OCI-LY7 (cell line): ENCODE measurements around the gene UFC1. TPM values are rescaled to one million over a fixed set of nuclear protein-coding genes. Genes with fewer than 3 reads are reported as not detected.

Experiments used
- BruUV-seq: library from RNA; stranded (reverse); fragments of 400-500 nt; replicated peaks from 2 replicates; lab custom pipeline; 2021; lab: Mats Ljungman, UMichigan
- CTCF ChIA-PET: fragments of 300-600 bp; sonication (Branson Sonifier 250); formaldehyde crosslinking; loops from one replicate; lab custom pipeline; 2022; ENCODE audit warnings: antibody characterized with exemption; ENCODE audit not compliant: unreplicated experiment; lab: Charles Lee
- POLR2A ChIA-PET: fragments of 300-600 bp; sonication (Branson Sonifier 250); formaldehyde crosslinking; loops from one replicate; lab custom pipeline; 2022; ENCODE audit warnings: antibody characterized with exemption; lab: Charles Lee
- DNase-seq: peaks from one replicate; pipeline ENCODE4 v3.0.0-alpha.2; 2015; ENCODE audit warnings: low spot score
- H2AFZ ChIP-seq: fragments of 200-600 bp; sonication (generic), shearing (Covaris generic); 2 replicates; pipeline ENCODE4 v1.6.1; 2014; ENCODE audit warnings: mild to moderate bottlenecking, antibody characterized with exemption, low read length, moderate library complexity
- H3K27ac ChIP-seq: fragments of 200-600 bp; sonication (generic); 2 replicates; pipeline ENCODE4 v1.5.1; 2014; ENCODE audit warnings: mixed run types, low read depth, mild to moderate bottlenecking, moderate library complexity, low read length, inconsistent platforms; ENCODE audit not compliant: poor library complexity, severe bottlenecking
- H3K36me3 ChIP-seq: fragments of 200-600 bp; sonication (generic); 2 replicates; pipeline ENCODE4 v1.6.1; 2014; ENCODE audit warnings: mild to moderate bottlenecking, antibody characterized with exemption, low read length, moderate library complexity, mixed read lengths; ENCODE audit not compliant: insufficient read depth
- H3K4me1 ChIP-seq: fragments of 200-600 bp; sonication (generic); 2 replicates; pipeline ENCODE4 v1.5.1; 2014; ENCODE audit warnings: mild to moderate bottlenecking, low read length; ENCODE audit not compliant: insufficient read depth, poor library complexity, severe bottlenecking
- H3K4me2 ChIP-seq: fragments of 200-600 bp; sonication (generic); 2 replicates; pipeline ENCODE4 v1.6.1; 2014; ENCODE audit warnings: mild to moderate bottlenecking, low read length
- H3K4me3 ChIP-seq: fragments of 200-600 bp; sonication (generic); 2 replicates; pipeline ENCODE4 v1.5.1; 2014; ENCODE audit warnings: mild to moderate bottlenecking, low read depth, low read length; ENCODE audit not compliant: poor library complexity, severe bottlenecking
- H3K79me2 ChIP-seq: fragments of 200-600 bp; sonication (generic); 2 replicates; pipeline ENCODE4 v1.6.1; 2016; ENCODE audit warnings: low read depth, mild to moderate bottlenecking, low read length, moderate library complexity, mixed read lengths; ENCODE audit not compliant: insufficient read depth
- H3K9me2 ChIP-seq: fragments of 200-600 bp; sonication (generic); 2 replicates; pipeline ENCODE4 v1.6.1; 2016; ENCODE audit warnings: mild to moderate bottlenecking, low read length, mixed read lengths; ENCODE audit not compliant: insufficient read depth
- H3K9me3 ChIP-seq: fragments of 200-600 bp; sonication (generic); 2 replicates; pipeline ENCODE4 v1.6.1; 2014; ENCODE audit warnings: mild to moderate bottlenecking, mixed run types, low read length, mixed read lengths
- H4K20me1 ChIP-seq: fragments of 200-600 bp; sonication (generic); 2 replicates; pipeline ENCODE4 v1.6.1; 2014; ENCODE audit warnings: mild to moderate bottlenecking, antibody characterized with exemption, low read length, moderate library complexity, mixed read lengths; ENCODE audit not compliant: insufficient read depth
- CTCF ChIP-seq: fragments of 200-600 bp; sonication (generic); conservative IDR thresholded peaks from 2 replicates; pipeline ENCODE4 v1.5.1; 2014; ENCODE audit warnings: mild to moderate bottlenecking, antibody characterized with exemption, low read length, moderate library complexity, mixed read lengths
- EZH2phosphoT487 ChIP-seq: fragments of 200-600 bp; sonication (generic); IDR thresholded peaks from 2 replicates; pipeline ENCODE4 v1.6.1; 2018; ENCODE audit warnings: low read depth, borderline replicate concordance, mild to moderate bottlenecking, mixed run types, antibody characterized with exemption, low read length, moderate library complexity, mixed read lengths
- intact Hi-C: fragments of 100-400 bp; cut with micrococcal nuclease; formaldehyde crosslinking; loops from one replicate; pipeline ENCODE4 v1.10.0; 2022; ENCODE audit not compliant: unreplicated experiment
- total RNA-seq, 2 experiments: library from RNA; depleted of rRNA in 1 of 2; stranded (reverse); fragments of >200 nt in 1 of 2; shearing (Covaris generic) in 1 of 2; gene quantifications; 2 replicates each; pipeline ENCODE4 v1.2.3, GENCODE V29; 2014 to 2022

Gene UFC1
- total RNA-seq, 2 experiments from 2014 or later, result 61.2 to 80.9 TPM

DNA sequence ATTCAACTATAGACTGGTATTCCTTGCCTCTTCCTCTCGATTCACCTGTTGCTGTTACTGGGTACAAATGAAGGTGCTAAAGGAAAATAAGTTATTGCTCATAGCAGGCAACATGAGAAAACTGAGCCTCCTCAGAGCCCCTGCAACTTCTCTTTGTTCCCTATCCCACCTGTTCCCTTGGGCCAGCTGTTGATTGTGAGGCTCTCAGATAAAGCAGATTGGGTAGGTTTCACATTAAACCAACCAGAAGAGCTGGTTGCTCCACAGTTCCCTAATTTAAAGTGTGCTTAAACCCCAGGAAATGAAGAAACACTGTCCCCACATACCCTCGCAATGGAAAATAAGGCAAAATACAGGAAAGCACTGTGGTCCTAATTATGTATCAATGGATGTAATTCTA lies 26.1 kb upstream of the UFC1 start:
- peaks cover 18% of the 10 kb centered on the region; the same call in 1 of the 2 replicates for H3K79me2 ChIP-seq
- no peaks in the 10 kb centered on the region for H3K9me2 ChIP-seq
- no peak for DNase-seq
- intact Hi-C loops, result no loop called here
- H4K20me1 ChIP-seq, result no peaks in the 10 kb centered on the region
- POLR2A ChIA-PET, result interaction anchor here (0.6 to 1.6 kb wide), 4 partner anchors 9 to 102 kb away, joined by 3 to 6 read pairs (median 4); no protein-coding TSS in a partner anchor
- CTCF ChIA-PET, result interaction anchor here (0.6 to 0.9 kb wide), 2 partner anchors 12 to 58 kb away, joined by 3 to 6 read pairs; no protein-coding TSS in a partner anchor
- BruUV-seq, result no TSS peak
- peaks cover 19% of the 10 kb centered on the region for H3K4me1 ChIP-seq
- H3K27ac ChIP-seq, result no peak overlapping the region
- TF ChIP-seq CTCF, result no peak
- no peak for TF ChIP-seq EZH2phosphoT487
- H3K4me3 ChIP-seq, result no peak overlapping the region
- H3K4me2 ChIP-seq, result no peak overlapping the region
- H3K9me3 ChIP-seq, result no peaks in the 10 kb centered on the region
- H2AFZ ChIP-seq, result no peak overlapping the region
- H3K36me3 ChIP-seq, result peaks cover 77% of the 10 kb centered on the region

GRCh38 chr1:161128591-161129420 lies 25.0 kb upstream of the UFC1 start:
- DNase-seq, result no peak
- ChIA-PET POLR2A (interaction anchor here (0.6 kb wide), 1 partner anchor 103 kb away, joined by 5 read pairs; no protein-coding TSS in a partner anchor), CTCF (interaction anchor here (0.9 kb wide), 1 partner anchor 127 kb away, joined by 4 read pairs; no protein-coding TSS in a partner anchor)
- Histone ChIP-seq H3K4me1 (peaks cover 23% of the 10 kb centered on the region), H3K79me2 (peaks cover 26% of the 10 kb centered on the region; the same call in 1 of the 2 replicates), H2AFZ (no peak overlapping the region), H3K9me2 (no peaks in the 10 kb centered on the region), H3K4me2 (no peak overlapping the region), H3K27ac (no peak overlapping the region), H4K20me1 (no peaks in the 10 kb centered on the region), H3K9me3 (no peaks in the 10 kb centered on the region), H3K36me3 (peaks cover 68% of the 10 kb centered on the region), H3K4me3 (no peak overlapping the region)
- TF ChIP-seq EZH2phosphoT487 (no peak), CTCF (no peak)
- intact Hi-C loops, result no loop called here
- no TSS peak for BruUV-seq

DNA sequence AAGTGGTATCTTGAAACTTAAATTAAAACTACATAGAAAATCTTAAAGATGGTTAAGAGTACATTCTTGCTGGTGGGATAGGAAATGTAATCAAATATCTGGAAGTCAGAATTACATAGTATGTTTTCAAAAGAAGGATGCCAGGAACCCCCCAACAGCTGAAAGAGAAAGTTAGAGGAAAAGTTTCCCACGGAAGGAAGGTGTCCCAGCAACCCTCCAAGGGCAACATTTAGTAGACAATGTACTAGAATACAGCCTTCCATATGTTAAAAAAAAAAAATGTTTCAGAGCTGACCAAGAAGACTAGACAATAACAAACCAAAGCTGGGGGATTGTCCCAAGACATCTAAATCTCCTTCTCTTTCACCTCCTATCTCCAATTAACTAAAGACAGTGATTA lies 23.5 kb upstream of the UFC1 start:
- H4K20me1 ChIP-seq, result no peaks in the 10 kb centered on the region
- H3K4me3 ChIP-seq, result no peak overlapping the region
- no peaks in the 10 kb centered on the region for H3K9me2 ChIP-seq
- H3K79me2 ChIP-seq, result peaks cover 28% of the 10 kb centered on the region; the same call in 1 of the 2 replicates
- no peak overlapping the region for H3K27ac ChIP-seq
- no peak for DNase-seq
- H2AFZ ChIP-seq, result no peak overlapping the region
- H3K36me3 ChIP-seq, result peaks cover 53% of the 10 kb centered on the region
- H3K4me2 ChIP-seq, result peak overlapping the region; percentile 85
- peaks cover 24% of the 10 kb centered on the region for H3K4me1 ChIP-seq
- no TSS peak for BruUV-seq
- TF ChIP-seq CTCF (no peak), EZH2phosphoT487 (no peak)
- intact Hi-C loops, result no loop called here
- H3K9me3 ChIP-seq, result no peaks in the 10 kb centered on the region
- ChIA-PET CTCF (no interaction called here), POLR2A (no interaction called here)
